ENCODE results near the gene CYLD. TPM values are rescaled to one million over a fixed set of nuclear protein-coding genes. Genes with fewer than 3 reads are reported as not detected.
A peak's percentile ranks its signal among the peaks of the same experiment; 100 is the strongest.

The CYLD gene
- total RNA-seq, 1 donor from 2014 or later: 161 TPM

DNA sequence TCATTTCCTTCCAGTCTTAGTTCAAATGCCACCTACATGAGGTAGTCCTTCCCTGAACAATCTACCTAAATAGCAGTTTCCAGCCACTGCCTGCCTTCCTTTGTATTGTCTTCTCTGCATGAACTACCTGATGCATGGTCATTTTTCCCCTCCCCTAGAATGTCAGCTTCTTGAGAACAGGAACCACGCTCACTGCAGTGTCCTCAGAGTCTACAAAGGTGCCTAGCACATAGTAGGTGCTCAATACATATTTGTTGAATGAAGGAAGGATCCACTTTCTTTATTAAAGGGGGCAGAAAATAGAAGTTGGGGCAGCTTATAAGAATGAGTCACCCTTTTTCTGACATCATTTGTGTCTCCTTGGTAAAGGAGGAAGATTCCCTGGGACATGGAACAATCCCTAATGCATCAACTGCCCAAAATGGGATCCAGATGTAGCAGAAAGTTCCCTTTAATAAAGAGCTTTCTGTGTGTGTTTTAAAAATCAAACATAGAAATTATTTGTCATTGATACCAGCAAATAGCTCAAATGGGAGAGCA lies 4.4 kb upstream of the CYLD start:
- no peak for DNase-seq (ENCODE audit: low read depth)

DNA sequence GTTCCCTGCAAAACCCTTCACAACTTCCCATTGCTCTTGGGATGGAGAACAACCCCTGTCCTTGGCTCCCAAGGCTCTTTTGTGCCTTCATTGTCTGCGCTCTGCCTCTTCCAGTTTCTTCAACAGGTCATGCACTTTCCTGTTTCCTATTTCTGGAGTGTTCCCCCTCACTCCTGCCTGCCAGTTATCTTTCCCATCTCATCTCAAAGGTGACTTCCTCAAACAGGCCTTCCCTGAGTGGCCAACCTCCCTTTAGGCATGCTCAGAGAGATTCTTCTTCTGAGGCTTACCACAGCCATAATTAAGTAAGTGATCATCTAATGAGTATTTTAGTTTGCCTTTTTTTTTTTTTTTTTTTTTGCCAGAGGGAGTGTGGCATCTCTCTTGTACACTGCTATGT lies 2.9 kb upstream of the CYLD start:
- DNase-seq (ENCODE audit: low read depth): no peak

DNA sequence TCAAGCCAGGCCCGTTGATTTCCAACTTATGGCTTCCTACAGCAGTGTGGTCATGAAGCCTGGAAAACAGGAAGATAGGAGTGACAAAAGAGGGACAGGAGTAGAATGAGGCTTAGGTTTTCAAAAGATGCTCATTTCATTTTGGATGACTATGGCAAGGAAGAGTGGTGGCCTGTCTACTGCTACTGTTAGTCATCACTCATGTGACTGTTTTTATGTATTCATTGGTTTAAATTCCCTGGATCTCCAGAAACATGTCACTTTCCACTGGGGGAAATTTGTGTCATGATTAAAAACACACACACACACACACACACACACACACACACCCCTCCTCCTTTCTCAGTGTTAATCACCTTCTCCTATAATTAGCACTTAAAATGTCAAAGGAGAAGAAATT lies 1.1 kb upstream of the CYLD start:
- DNase-seq (ENCODE audit: low read depth): no peak

DNA sequence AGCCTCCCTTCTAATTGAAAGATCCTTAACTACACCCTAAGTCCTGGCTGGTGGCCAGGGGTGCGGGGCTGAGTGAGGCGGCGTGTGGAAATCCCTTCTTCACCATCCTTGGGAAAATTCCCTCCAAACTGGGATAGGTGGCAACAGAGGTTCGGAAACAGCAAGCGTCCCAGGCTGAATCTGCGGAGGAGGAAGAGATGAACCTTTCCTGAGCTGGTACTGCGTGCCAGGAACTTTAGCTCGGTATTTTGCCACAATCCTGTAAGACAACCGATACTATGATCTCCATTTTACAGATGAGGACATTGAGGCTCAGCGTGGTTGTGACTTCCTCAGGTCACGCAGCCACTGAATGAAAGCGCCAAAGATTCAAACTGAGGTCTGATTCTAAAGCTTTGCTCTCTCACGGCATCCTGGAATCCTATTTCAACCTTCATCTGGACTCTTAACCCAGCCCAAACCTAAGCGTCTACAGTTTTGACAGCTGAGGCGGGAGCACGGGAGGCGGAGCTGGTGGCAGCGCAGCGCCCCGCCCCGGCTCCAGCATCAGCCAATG lies 583 bp upstream of the CYLD start:
- DNase-seq (ENCODE audit: low read depth): no peak

DNA sequence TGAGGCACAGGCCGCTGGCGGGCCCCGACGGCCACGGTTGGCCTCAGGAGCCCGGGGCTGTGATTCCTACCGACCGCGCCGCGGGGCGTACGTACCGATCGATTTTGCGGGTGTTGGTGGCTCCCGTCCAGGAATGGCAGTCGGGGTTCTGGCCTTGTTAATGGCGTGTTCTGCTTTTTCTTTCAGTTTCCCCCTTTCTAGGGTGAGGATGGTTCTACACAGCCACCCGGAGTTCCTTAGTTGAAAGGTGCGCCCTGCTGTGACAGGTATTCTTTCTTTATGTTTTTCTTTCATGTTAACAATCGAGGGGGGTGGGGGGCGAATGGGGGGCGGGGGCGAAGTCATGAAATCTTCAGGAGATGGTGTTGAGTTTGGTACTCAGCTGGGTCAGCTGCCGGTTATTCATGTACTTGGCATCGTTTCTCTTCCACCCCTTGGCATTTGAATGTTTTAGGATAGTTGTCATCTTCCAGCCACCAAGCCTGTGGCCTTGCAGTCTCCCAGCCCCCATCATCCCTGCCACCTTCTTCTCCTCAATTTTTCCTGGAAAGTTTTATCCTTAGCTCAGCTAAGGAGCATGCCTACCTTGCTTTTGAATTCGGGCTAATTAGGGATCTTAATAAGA lies 802 bp downstream of the CYLD start:
- DNase-seq (ENCODE audit: low read depth): peak; percentile 81

DNA sequence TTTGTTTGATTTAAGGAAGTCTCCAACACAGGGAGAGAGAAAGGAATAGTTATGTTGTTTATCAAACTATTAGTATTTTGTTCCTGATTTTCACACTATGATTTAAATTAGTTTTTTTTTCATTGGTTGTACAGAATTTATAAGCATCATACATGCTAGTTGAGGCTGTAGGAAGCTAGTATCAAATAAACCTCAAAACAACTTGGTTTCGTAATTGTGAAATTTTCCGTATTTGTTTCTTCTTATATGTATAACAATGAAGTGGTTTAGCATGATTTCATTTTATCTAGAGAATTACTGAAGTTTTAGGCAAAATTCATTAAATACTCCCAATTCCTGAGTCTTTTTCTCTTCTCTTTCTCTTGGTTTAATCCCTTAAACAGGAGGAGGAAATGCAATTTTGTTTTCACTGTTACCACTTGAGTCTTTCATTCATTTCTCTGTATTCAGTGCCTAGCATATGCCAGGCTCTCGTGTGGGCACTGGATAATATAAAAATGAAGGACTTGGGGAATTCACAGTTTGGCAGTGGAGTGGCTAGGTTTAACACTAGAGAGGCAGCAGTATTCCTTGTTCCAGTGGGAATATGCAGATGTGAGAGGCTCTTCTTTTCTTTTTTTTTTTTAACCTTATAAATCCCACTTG lies 1.8 kb downstream of the CYLD start:
- no peak for DNase-seq (ENCODE audit: low read depth)

DNA sequence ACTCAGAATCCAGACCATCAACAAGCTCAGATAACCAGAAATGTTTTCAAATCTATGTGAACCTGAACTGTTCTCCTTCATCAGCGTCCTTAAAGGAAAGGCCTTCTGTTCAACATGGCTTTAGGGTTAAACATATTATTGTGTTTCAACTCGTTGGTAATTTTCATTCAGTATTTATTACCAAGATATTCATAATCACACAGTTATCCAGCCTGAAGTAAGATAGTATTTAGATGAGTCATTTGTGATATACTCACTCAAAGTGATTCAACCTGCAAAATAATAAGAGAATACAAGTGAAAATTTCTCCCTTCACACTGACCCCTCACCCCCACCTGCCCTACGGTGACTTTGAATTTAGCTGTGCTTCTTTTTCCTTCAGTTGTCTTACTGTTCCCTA lies 3.0 kb downstream of the CYLD start:
- no peak for DNase-seq (ENCODE audit: low read depth)

DNA sequence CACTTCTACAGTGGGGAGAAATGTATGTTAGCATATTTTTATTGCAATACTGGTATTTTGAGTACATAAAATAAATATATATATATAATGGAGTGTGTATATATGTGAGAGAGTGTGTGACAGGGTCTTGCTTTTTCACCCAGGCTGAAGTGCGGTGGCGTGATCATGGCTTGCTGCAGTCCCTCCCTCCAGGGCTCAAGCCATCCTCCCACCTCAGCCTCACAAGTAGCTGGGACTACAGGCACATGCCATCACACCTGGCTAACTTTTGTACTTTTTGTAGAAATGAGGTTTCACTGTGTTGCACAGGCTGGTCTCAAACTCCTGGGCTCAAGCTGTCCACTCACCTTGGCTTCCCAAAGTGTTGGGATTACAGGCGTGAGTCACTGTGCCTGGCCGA lies 4.1 kb downstream of the CYLD start:
- DNase-seq (ENCODE audit: low read depth): no peak

DNA sequence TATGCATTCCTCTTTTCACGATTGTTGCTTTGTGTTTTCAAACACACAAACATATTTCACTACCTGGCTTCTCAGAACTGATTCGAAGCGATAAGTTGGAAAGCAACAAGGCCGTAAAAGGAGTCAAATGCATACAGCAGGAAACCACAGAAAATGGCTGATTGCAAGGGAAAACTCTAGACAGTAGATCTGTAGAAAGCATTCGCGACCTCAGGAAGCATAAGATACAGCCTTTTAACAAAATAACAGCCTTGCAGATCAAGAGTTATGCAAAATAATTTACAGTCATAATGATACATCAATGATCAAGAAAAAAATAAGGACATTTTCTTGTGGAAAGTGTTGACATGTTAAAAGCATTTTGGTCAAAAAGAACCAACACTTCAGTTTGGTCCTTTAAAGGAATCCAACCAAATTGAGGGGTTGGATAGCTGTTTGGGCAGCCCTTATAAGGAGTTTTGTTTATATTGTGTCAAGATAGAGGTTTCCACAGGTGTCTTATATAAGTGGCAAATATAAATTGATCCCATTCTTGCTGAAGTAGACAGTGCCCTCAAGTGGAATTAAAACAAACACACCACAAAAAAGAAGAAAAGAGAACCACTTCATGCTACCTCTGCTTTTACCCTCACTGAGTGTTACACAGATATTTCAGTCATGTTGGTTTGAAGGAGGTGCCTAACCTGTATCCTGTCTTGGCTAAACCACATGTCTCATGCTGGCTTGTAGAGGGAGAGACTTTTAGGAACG lies 5.5 kb downstream of the CYLD start:
- DNase-seq (ENCODE audit: low read depth): peak; percentile 18

DNA sequence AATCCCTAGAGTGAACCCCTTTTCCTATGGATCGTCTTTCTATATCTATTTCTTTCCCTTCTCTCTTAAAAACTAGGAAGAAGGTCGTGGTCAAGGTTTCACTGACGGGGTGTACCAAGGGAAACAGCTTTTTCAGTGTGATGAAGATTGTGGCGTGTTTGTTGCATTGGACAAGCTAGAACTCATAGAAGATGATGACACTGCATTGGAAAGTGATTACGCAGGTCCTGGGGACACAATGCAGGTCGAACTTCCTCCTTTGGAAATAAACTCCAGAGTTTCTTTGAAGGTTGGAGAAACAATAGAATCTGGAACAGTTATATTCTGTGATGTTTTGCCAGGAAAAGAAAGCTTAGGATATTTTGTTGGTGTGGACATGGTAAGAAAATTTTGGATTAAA lies 9.6 kb downstream of the CYLD start:
- DNase-seq (ENCODE audit: low read depth): no peak

DNA sequence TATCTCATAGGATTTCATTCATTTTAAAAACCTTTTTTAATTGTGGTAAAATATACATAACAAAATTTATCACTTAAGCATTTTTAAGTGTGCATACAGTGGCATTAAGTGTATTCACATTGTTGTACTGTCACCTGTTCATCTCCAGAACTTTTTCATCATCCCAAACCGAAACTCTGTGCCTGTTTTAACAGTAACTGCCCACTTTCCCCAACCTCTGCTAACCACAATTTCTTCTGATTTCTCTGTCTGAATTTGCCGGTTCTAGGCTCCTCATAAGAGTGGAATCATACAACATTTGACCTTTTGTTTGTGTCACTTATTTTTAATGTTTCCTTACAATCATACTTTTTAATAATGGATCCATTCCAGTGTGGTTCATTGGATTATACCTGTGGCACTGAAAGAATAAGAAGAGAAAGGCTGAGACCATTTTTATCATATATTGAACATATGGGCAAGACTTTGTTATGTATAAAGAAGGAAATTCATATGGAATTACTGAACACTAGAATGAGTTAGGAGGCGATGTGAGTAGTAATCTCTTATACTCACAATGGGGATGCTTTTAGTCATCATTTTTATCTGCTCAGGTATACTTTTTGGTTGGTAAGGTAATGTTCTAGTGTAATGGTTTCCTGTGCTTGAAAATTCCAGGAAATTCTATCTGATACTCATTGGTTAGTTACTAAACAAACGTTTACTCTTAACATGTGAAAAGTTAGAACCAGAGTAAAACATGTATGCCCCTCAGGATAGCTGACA lies 10.8 kb downstream of the CYLD start:
- DNase-seq (ENCODE audit: low read depth): no peak

DNA sequence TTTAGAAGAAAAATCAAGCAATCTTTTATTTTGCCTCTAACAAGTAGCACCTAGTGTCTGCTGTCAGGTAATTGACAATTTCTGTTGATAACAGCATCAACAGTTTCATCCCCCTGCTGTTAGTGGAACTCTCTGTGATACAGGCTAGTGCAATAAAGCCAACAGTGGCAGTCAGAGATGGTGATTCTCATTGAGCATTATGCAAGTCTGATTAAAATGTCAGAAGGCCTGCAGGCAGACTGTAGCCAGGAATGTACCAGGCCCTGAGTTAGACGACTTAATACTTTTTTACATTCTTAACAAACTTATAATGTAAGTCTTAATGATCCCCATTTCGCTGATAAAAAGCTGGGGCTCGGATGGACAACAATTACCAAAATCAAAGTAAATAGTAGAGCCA lies 14.6 kb downstream of the CYLD start:
- no peak for DNase-seq (ENCODE audit: low read depth)

DNA sequence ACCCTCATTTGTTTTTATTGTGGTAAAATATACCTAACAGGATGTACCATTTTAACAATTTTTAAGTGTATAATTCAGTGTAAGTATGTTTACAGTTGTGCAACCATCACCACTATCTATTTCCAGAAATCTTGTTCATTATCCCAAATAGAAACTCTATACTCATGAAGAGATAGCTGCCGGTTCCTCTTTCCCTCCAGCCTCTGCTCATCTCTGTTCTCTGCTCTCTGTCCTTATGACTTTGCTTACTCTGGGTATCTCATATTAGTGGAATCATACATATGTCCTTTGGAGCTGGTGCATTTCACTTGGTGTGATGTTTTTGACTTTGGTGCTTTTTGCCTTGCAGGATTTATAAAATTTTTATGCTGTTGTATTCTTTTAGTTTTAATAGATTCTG lies 19.4 kb downstream of the CYLD start:
- DNase-seq (ENCODE audit: low read depth): no peak

DNA sequence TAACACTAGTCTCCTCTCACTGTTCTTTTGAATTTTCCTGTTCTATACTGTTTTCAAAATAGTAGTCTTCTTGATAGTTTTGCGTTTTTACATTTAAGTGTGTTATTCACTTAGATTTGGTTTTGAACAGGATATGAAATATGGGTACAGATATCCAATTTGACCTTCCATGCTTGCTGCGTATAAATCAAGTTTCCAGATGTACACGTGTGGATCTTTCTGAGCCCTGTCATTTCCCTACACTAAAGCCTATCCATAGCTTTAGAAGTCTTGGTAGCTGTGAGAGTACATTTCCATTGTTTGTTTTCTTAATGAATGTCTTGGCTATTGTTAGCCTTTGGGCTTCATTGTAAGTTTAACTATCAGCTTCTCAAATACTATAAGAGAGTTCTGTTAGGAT lies 20.4 kb downstream of the CYLD start:
- DNase-seq (ENCODE audit: low read depth): no peak

DNA sequence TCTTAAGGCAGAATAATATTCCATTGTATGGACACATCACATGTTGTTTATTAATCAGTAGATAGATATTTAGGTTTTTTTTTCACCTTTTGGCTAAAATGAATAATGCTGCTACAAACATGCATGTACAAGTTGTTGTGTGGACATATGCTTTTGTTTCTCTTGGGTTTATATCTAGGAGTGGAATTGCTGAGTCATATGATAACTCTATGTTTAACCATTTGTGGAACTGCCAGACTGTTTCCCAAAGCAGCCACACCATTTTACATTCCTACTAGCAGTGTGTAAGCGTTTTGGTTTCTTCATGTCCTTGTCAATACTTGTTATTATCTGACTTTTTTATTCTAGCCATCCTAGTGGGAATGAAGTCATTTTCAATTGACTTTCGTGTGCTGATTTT lies 21.3 kb downstream of the CYLD start:
- no peak for DNase-seq (ENCODE audit: low read depth)

DNA sequence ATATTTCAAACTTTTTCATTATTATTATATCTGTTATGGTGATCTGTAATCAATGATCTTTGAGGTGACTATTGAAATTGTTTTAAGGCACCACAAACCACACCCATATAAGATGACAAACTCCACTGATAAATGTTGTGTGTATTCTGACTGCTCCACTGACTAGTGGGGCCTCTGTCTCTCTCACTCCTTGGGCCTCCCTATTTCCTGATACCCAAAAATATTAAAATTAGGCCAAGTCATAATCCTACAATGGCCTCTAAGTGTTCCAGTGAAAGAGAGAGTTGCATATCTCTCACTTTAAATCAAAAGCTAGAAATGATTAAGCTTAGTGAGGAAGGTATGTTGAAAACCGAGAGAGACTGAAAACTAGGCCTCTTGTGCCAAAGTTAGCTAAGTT lies 23.4 kb downstream of the CYLD start:
- DNase-seq (ENCODE audit: low read depth): no peak

DNA sequence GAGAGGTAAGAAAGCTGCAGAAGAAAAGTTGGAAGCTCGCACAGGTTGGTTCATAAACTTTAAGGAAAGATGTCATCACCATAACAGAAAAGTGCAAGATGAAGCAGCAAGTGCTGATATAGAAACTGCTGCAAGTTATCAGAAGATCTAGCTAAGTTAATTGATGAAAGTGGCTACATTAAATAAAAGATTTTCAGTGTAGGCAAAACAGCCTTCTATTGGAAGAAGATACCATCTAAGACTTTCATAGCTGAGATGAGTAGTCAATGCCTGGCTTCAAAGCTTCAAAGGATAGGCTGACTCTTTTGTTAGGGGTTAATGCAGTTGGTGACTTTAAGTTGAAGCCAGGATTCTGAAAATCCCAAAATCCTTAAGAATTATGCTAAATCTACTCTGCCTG lies 24.0 kb downstream of the CYLD start:
- no peak for DNase-seq (ENCODE audit: low read depth)

DNA sequence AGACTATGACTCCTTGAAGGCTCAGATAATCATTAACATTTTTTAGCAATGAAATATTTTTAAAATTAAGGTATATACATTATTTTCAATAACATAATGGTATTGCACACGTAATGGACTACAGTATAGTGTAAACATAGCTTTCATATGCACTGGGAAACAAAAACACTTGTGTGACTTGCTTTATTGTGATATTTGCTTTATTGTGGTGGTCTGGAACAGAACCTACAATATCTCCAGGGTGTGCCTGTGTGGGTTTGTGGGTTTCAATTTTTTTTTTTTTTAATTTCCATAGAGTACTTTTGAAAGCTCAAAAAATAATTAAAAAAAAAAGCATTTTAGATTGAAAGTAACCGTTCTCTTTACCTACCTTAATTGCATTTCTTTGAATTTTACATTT lies 25.3 kb downstream of the CYLD start:
- DNase-seq (ENCODE audit: low read depth): no peak

DNA sequence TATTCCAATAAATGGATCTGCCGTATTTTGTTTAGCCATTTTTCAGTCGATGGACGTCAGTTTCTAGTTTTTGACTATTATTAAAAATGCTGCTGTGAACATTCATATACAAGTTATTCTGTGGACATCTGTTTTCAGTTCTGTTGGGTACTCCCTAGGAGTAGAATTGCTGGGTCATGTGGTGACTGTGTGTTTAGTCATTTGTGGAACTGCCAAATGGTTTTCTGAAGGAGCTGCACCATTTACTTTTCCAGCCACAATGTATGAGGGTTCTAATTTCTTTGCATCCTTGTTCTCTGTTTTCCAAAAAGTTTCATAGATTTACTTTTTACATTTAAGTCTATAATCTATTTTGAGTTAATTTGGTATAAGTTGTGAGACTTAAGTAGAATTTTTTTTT lies 29.5 kb downstream of the CYLD start:
- DNase-seq (ENCODE audit: low read depth): no peak

DNA sequence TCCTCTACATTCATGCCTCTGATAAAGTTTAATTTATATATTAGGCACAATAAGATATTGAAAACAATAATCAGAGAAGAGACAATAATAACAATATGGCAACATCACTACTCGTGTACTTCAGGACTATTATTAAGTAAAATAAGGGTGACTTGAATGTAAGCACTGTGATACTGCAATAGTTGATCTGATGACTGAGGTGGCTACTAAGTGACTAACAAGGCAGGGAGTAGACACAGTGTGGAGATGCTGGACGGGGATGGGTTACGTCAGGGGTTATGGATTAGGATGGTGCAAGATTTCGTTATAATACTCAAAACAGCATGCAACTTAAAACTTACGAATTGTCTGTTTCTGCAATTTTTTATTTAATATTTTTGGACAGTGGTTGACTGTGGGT lies 32.5 kb downstream of the CYLD start:
- no peak for DNase-seq (ENCODE audit: low read depth)

DNA sequence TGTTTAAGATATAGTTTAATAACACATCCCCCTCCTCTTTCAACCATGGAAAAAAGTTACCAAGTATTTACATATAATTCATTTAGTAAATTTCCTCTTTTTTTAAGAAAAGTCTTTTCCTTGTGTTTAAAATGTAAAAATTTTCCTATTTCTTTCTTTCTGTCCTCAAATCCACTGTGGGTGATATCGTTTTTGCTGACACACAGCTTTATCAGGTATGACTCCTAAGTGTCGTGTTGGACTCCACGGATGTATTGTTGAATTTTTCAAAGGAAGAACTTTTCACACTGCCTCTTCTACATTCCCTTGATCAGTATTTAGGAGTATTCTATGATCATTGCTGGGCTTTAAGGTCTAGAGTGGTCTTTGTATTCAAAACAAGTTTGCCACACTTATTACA lies 33.1 kb downstream of the CYLD start:
- no peak for DNase-seq (ENCODE audit: low read depth)

DNA sequence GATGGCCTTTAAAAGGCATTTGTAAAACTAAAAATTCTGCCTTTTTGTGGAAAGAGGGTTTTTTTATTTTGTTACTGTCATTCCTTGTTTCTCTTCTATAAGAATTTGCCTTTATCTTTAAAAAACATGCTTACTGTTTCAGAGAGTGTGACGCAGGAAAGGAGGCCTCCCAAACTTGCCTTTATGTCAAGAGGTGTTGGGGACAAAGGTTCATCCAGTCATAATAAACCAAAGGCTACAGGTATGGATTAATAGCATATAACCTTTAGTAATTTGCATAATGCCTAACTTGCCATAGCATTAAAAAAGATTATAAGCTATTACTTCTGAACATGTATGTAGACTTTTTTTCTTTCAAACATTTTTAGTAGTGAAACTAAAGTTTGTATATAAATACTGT lies 34.2 kb downstream of the CYLD start:
- DNase-seq (ENCODE audit: low read depth): no peak
